Measurements from ENCODE around the gene REV3L.

The REV3L gene

GRCh38 chr6:111418971-111419693 is 63.9 kb downstream of the REV3L start:
- no peak for DNase-seq

- no peak for DNase-seq
These were observed 65.1 kb downstream of the REV3L start for GRCh38 chr6:111417946-111418345.

- peak; percentile 71 for DNase-seq
These were observed 65.8 kb downstream of the REV3L start for GRCh38 chr6:111417181-111417585.

- no peak for DNase-seq
These were observed 66.5 kb downstream of the REV3L start for GRCh38 chr6:111416529-111416928.

- DNase-seq = no peak
These were observed 68.6 kb downstream of the REV3L start for GRCh38 chr6:111414373-111414772.

- DNase-seq = peak; percentile 94
These were observed 70.9 kb downstream of the REV3L start for GRCh38 chr6:111411978-111412566.

GRCh38 chr6:111411046-111411445 is 72.0 kb downstream of the REV3L start:
- no peak for DNase-seq

- peak; percentile 69 for DNase-seq
These were observed 72.6 kb downstream of the REV3L start for GRCh38 chr6:111410371-111410770.

GRCh38 chr6:111409430-111409829 is 73.6 kb downstream of the REV3L start:
- DNase-seq = no peak

GRCh38 chr6:111407686-111408085 is 75.3 kb downstream of the REV3L start:
- no peak for DNase-seq

GRCh38 chr6:111406200-111406721 is 76.8 kb downstream of the REV3L start:
- peak; percentile 95 for DNase-seq

- no peak for DNase-seq
These were observed 79.6 kb downstream of the REV3L start for GRCh38 chr6:111403388-111403787.

- DNase-seq = no peak
These were observed 83.4 kb downstream of the REV3L start for GRCh38 chr6:111399626-111400025.

GRCh38 chr6:111388681-111389080 is 94.3 kb downstream of the REV3L start:
- DNase-seq = no peak

GRCh38 chr6:111382476-111383294 is 100.3 kb downstream of the REV3L start:
- DNase-seq = no peak

GRCh38 chr6:111381728-111382127 is 101.3 kb downstream of the REV3L start:
- DNase-seq = no peak

- no peak for DNase-seq
These were observed 101.9 kb downstream of the REV3L start for GRCh38 chr6:111381123-111381522.

- DNase-seq = no peak
These were observed 103.2 kb downstream of the REV3L start for GRCh38 chr6:111379831-111380230.

- no peak for DNase-seq
These were observed 103.7 kb downstream of the REV3L start for GRCh38 chr6:111379302-111379701.

GRCh38 chr6:111377558-111378120 is 105.4 kb downstream of the REV3L start:
- no peak for DNase-seq

- DNase-seq = no peak
These were observed 115.5 kb downstream of the REV3L start for GRCh38 chr6:111367393-111368088.

- DNase-seq = no peak
These were observed 121.4 kb downstream of the REV3L start for GRCh38 chr6:111361648-111362047.

GRCh38 chr6:111358454-111358853 is 124.6 kb downstream of the REV3L start:
- DNase-seq = no peak
